ENCODE measurements around the gene IFNL4. TPM values are rescaled to one million over a fixed set of nuclear protein-coding genes. Genes with fewer than 3 reads are reported as not detected.

The IFNL4 gene
- total and polyA plus RNA-seq, 2 of the 4 experiments (the other 2 are of a cell fraction), result not detected

- ATAC-seq (ENCODE audit: low read depth) (no peak), DNase-seq (no peak)
- Histone ChIP-seq H3K36me3 (ENCODE audit: control insufficient read depth, insufficient read depth, low read length) (no peaks in the 10 kb centered on the region), H2BK120ac (ENCODE audit: low read depth, low read length) (no peak overlapping the region), H4K5ac (ENCODE audit: low read depth, low read length) (no peak overlapping the region), H3K14ac (replicated peaks; ENCODE audit: low read depth, low read length) (no peak overlapping the region), H3K23ac (ENCODE audit: low read depth, low read length) (no peak overlapping the region), H3K4me3 (ENCODE audit: insufficient read depth, low read depth, low read length) (no peak overlapping the region), H3K9ac (ENCODE audit: low read depth, low read length) (no peak overlapping the region), H4K8ac (ENCODE audit: low read depth in 2 of 2, low read length in 2 of 2) (no peak overlapping the region), H3K18ac (ENCODE audit: low read depth, low read length) (no peak overlapping the region), H4K91ac (ENCODE audit: insufficient read depth, low read depth, low read length) (no peak overlapping the region), H3K27ac (ENCODE audit: insufficient read depth, low read length) (no peak overlapping the region), H3K9me3 (ENCODE audit: control insufficient read depth, insufficient read depth, low read length) (no peaks in the 10 kb centered on the region), H2BK15ac (ENCODE audit: low read depth, low read length) (no peak overlapping the region), H3K9me1 (ENCODE audit: insufficient read depth, low read length) (no peaks in the 10 kb centered on the region), H3K27me3 (ENCODE audit: control insufficient read depth, insufficient read depth, low read length) (peaks cover 58% of the 10 kb centered on the region), H2AK9ac (replicated peaks; ENCODE audit: low read depth, low read length, poor library complexity) (no peak overlapping the region), H3K79me1 (ENCODE audit: low read depth in 1 of 2, low read length in 2 of 2) (no peaks in the 10 kb centered on the region), H3K4me2 (ENCODE audit: low read depth, low read length) (no peak overlapping the region), H2BK5ac (ENCODE audit: low read depth, low read length, poor library complexity, severe bottlenecking) (no peak overlapping the region), H2AK5ac (ENCODE audit: low read depth, low read length) (no peak overlapping the region), H3K56ac (ENCODE audit: extremely low read depth, insufficient read depth, low read length) (no peak overlapping the region), H2BK20ac (ENCODE audit: low read depth, low read length) (no peak overlapping the region), H2AFZ (replicated peaks; ENCODE audit: low read length, poor library complexity) (no peak overlapping the region), H4K20me1 (ENCODE audit: insufficient read depth, low read length) (no peaks in the 10 kb centered on the region), H3K4me1 (ENCODE audit: control insufficient read depth, insufficient read depth, low read length) (no peaks in the 10 kb centered on the region; the same call in 1 of the 2 replicates), H3K4ac (ENCODE audit: low read depth, low read length) (no peak overlapping the region)
- dilution Hi-C loops (cut with HindIII; ENCODE audit: low sequenced_read_pairs, unreplicated experiment) (no loop called here), in situ Hi-C loops (cut with MboI; ENCODE audit: low sequenced_read_pairs) (loop anchor here (25.0 kb wide), 1 partner anchor 738 kb away; no protein-coding TSS in a partner anchor), intact Hi-C loops (cut with micrococcal nuclease) (no loop called here)
- CTCF ChIA-PET, result no interaction called here
- 81% methylated on average over 7 of the region's 32 CpGs; no CpG with 5 or more reads in 1 of the 2 experiments for WGBS, 2 experiments (ENCODE audit: extremely low coverage in 2 of 2, insufficient read length in 1 of 2)
- TF ChIP-seq RCOR1 (IDR thresholded peaks at IDR 0.05; ENCODE audit: insufficient replicate concordance, low read length), result no peak
- TF ChIP-seq MAZ (IDR thresholded peaks at IDR 0.05; ENCODE audit: borderline replicate concordance, low read depth, low read length), result no peak
- no peak for TF ChIP-seq BHLHE40 (IDR thresholded peaks at IDR 0.05; ENCODE audit: low read depth, low read length)
- TF ChIP-seq MAFK (IDR thresholded peaks at IDR 0.05; ENCODE audit: low read depth, low read length), result no peak
- no peak for TF ChIP-seq FOS (IDR thresholded peaks at IDR 0.05; ENCODE audit: low read depth, low read length)
- TF ChIP-seq NFE2L2 (IDR thresholded peaks at IDR 0.05; ENCODE audit: low read depth, low read length), result no peak
- TF ChIP-seq POLR2A (IDR thresholded peaks at IDR 0.05; ENCODE audit: low read depth, low read length), result no peak
- no peak for TF ChIP-seq MXI1 (IDR thresholded peaks at IDR 0.05; ENCODE audit: borderline replicate concordance, low read depth, low read length)
- TF ChIP-seq, protein P1, sequence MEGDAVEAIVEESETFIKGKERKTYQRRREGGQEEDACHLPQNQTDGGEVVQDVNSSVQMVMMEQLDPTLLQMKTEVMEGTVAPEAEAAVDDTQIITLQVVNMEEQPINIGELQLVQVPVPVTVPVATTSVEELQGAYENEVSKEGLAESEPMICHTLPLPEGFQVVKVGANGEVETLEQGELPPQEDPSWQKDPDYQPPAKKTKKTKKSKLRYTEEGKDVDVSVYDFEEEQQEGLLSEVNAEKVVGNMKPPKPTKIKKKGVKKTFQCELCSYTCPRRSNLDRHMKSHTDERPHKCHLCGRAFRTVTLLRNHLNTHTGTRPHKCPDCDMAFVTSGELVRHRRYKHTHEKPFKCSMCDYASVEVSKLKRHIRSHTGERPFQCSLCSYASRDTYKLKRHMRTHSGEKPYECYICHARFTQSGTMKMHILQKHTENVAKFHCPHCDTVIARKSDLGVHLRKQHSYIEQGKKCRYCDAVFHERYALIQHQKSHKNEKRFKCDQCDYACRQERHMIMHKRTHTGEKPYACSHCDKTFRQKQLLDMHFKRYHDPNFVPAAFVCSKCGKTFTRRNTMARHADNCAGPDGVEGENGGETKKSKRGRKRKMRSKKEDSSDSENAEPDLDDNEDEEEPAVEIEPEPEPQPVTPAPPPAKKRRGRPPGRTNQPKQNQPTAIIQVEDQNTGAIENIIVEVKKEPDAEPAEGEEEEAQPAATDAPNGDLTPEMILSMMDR (conservative IDR thresholded peaks at IDR 0.05; ENCODE audit: low read depth, low read length), result no peak
- TF ChIP-seq RAD21 (IDR thresholded peaks at IDR 0.05; ENCODE audit: low read length), result no peak
- no peak for TF ChIP-seq SMC3 (IDR thresholded peaks at IDR 0.05; ENCODE audit: low read depth, low read length)
- no peak for TF ChIP-seq RFX5 (IDR thresholded peaks at IDR 0.05; ENCODE audit: low read depth, low read length)
- TF ChIP-seq CHD1 (IDR thresholded peaks at IDR 0.05; ENCODE audit: low read depth, low read length), result no peak
- TF ChIP-seq, protein P2, sequence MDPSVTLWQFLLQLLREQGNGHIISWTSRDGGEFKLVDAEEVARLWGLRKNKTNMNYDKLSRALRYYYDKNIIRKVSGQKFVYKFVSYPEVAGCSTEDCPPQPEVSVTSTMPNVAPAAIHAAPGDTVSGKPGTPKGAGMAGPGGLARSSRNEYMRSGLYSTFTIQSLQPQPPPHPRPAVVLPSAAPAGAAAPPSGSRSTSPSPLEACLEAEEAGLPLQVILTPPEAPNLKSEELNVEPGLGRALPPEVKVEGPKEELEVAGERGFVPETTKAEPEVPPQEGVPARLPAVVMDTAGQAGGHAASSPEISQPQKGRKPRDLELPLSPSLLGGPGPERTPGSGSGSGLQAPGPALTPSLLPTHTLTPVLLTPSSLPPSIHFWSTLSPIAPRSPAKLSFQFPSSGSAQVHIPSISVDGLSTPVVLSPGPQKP (IDR thresholded peaks at IDR 0.05; ENCODE audit: borderline replicate concordance, low read depth, low read length), result no peak
- no peak for TF ChIP-seq CEBPB (IDR thresholded peaks at IDR 0.05; ENCODE audit: low read depth, low read length)
- TF ChIP-seq, protein P3, sequence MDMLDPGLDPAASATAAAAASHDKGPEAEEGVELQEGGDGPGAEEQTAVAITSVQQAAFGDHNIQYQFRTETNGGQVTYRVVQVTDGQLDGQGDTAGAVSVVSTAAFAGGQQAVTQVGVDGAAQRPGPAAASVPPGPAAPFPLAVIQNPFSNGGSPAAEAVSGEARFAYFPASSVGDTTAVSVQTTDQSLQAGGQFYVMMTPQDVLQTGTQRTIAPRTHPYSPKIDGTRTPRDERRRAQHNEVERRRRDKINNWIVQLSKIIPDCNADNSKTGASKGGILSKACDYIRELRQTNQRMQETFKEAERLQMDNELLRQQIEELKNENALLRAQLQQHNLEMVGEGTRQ (IDR thresholded peaks at IDR 0.05; ENCODE audit: low read depth, low read length), result no peak
- no TSS peak for BruUV-seq (replicated peaks)
- POLR2A ChIA-PET (ENCODE audit: unreplicated experiment), result no interaction called here
These were observed 48.4 kb downstream of the IFNL4 start for GRCh38 chr19:39200066-39200802.

All from IMR-90 (cell line).